ENCODE results near the gene TUBG2.

Gene TUBG2

GRCh38 chr17:42677921-42678781 is 19.1 kb downstream of the TUBG2 start:
- Histone ChIP-seq H3K79me2 (ENCODE audit: control insufficient read depth, insufficient read depth, low read length, unreplicated experiment) (peaks cover 27% of the 10 kb centered on the region), H3K36me3 (ENCODE audit: insufficient read depth, low read length) (peaks cover 2% of the 10 kb centered on the region; the same call in 1 of the 2 replicates), H2AFZ (ENCODE audit: low read length, unreplicated experiment) (peak overlapping the region; percentile 84), H3K4me1 (ENCODE audit: control insufficient read depth, insufficient read depth, low read length, unreplicated experiment) (peaks cover 46% of the 10 kb centered on the region), H3K4me3 (ENCODE audit: low read depth, low read length) (peak overlapping the region; percentile 73), H3K27me3 (ENCODE audit: insufficient read depth, low read length) (no peaks in the 10 kb centered on the region), H3K27ac (ENCODE audit: low read depth, low read length) (peak overlapping the region; percentile 91)

GRCh38 chr17:42678951-42679491 is 19.9 kb downstream of the TUBG2 start:
- peak overlapping the region; percentile 91 for H3K27ac ChIP-seq (ENCODE audit: low read depth, low read length)
- H3K27me3 ChIP-seq (ENCODE audit: insufficient read depth, low read length), result no peaks in the 10 kb centered on the region
- no peaks in the 10 kb centered on the region for H3K36me3 ChIP-seq (ENCODE audit: insufficient read depth, low read length)
- peak overlapping the region; percentile 73 for H3K4me3 ChIP-seq (ENCODE audit: low read depth, low read length)
- peaks cover 48% of the 10 kb centered on the region for H3K4me1 ChIP-seq (ENCODE audit: control insufficient read depth, insufficient read depth, low read length, unreplicated experiment)
- peaks cover 30% of the 10 kb centered on the region for H3K79me2 ChIP-seq (ENCODE audit: control insufficient read depth, insufficient read depth, low read length, unreplicated experiment)
- H2AFZ ChIP-seq (ENCODE audit: low read length, unreplicated experiment), result peak overlapping the region; percentile 74

- peaks cover 28% of the 10 kb centered on the region for H3K79me2 ChIP-seq (ENCODE audit: control insufficient read depth, insufficient read depth, low read length, unreplicated experiment)
- H3K27ac ChIP-seq (ENCODE audit: low read depth, low read length), result peak overlapping the region; percentile 91
These were observed 20.6 kb downstream of the TUBG2 start for GRCh38 chr17:42679492-42680330.

GRCh38 chr17:42680331-42680808 is 21.3 kb downstream of the TUBG2 start:
- Histone ChIP-seq H2AFZ (ENCODE audit: low read length, unreplicated experiment) (peak overlapping the region; percentile 74), H3K27me3 (ENCODE audit: insufficient read depth, low read length) (no peaks in the 10 kb centered on the region), H3K4me1 (ENCODE audit: control insufficient read depth, insufficient read depth, low read length, unreplicated experiment) (peaks cover 37% of the 10 kb centered on the region), H3K79me2 (ENCODE audit: control insufficient read depth, insufficient read depth, low read length, unreplicated experiment) (peaks cover 22% of the 10 kb centered on the region), H3K27ac (ENCODE audit: low read depth, low read length) (peak overlapping the region; percentile 91), H3K36me3 (ENCODE audit: insufficient read depth, low read length) (peaks cover under 1% of the 10 kb centered on the region; the same call in 1 of the 2 replicates), H3K4me3 (ENCODE audit: low read depth, low read length) (peak overlapping the region; percentile 73)

More at GRCh38 chr17:42679492-42680330, 20.6 kb downstream of the TUBG2 start:
- Histone ChIP-seq H3K36me3 (ENCODE audit: insufficient read depth, low read length) (no peaks in the 10 kb centered on the region), H2AFZ (ENCODE audit: low read length, unreplicated experiment) (peak overlapping the region; percentile 74), H3K4me3 (ENCODE audit: low read depth, low read length) (peak overlapping the region; percentile 73), H3K4me1 (ENCODE audit: control insufficient read depth, insufficient read depth, low read length, unreplicated experiment) (peaks cover 42% of the 10 kb centered on the region), H3K27me3 (ENCODE audit: insufficient read depth, low read length) (no peaks in the 10 kb centered on the region)

- Histone ChIP-seq H3K27ac (ENCODE audit: low read depth, low read length) (peak within 1 kb of the TSS; percentile 45), H3K36me3 (ENCODE audit: insufficient read depth, low read length) (peaks cover 8% of the 10 kb centered on the region), H3K4me3 (ENCODE audit: low read depth, low read length) (peak within 1 kb of the TSS; percentile 89), H3K27me3 (ENCODE audit: insufficient read depth, low read length) (no peaks in the 10 kb centered on the region), H2AFZ (ENCODE audit: low read length, unreplicated experiment) (peak within 1 kb of the TSS; percentile 16), H3K79me2 (ENCODE audit: control insufficient read depth, insufficient read depth, low read length, unreplicated experiment) (peaks cover 8% of the 10 kb centered on the region), H3K4me1 (ENCODE audit: control insufficient read depth, insufficient read depth, low read length, unreplicated experiment) (peaks cover 37% of the 10 kb centered on the region)
These were observed 23.1 kb downstream of the TUBG2 start, which contains the start of gene CNTNAP1 for GRCh38 chr17:42681976-42682721. Gene CNTNAP1, plus strand, starts transcription at chr17:42682531. Its CDS starts 299 bp downstream, at chr17:42682830.

- H3K27me3 ChIP-seq (ENCODE audit: insufficient read depth, low read length), result no peaks in the 10 kb centered on the region
- peaks cover 8% of the 10 kb centered on the region for H3K79me2 ChIP-seq (ENCODE audit: control insufficient read depth, insufficient read depth, low read length, unreplicated experiment)
- peaks cover 8% of the 10 kb centered on the region for H3K36me3 ChIP-seq (ENCODE audit: insufficient read depth, low read length)
- H3K4me3 ChIP-seq (ENCODE audit: low read depth, low read length), result peak overlapping the region; percentile 89
- peaks cover 30% of the 10 kb centered on the region for H3K4me1 ChIP-seq (ENCODE audit: control insufficient read depth, insufficient read depth, low read length, unreplicated experiment)
- peak overlapping the region; percentile 45; the same call in 1 of the 2 replicates for H3K27ac ChIP-seq (ENCODE audit: low read depth, low read length)
- peak overlapping the region; percentile 16 for H2AFZ ChIP-seq (ENCODE audit: low read length, unreplicated experiment)
These were observed 23.8 kb downstream of the TUBG2 start for GRCh38 chr17:42682722-42683403.

GRCh38 chr17:42683407-42684034 is 24.4 kb downstream of the TUBG2 start:
- H3K27ac ChIP-seq (ENCODE audit: low read depth, low read length), result no peak overlapping the region
- H2AFZ ChIP-seq (ENCODE audit: low read length, unreplicated experiment), result no peak overlapping the region
- H3K4me3 ChIP-seq (ENCODE audit: low read depth, low read length), result peak overlapping the region; percentile 89
- H3K27me3 ChIP-seq (ENCODE audit: insufficient read depth, low read length), result no peaks in the 10 kb centered on the region
- H3K4me1 ChIP-seq (ENCODE audit: control insufficient read depth, insufficient read depth, low read length, unreplicated experiment), result peaks cover 29% of the 10 kb centered on the region
- peaks cover 8% of the 10 kb centered on the region for H3K36me3 ChIP-seq (ENCODE audit: insufficient read depth, low read length)
- peaks cover 8% of the 10 kb centered on the region for H3K79me2 ChIP-seq (ENCODE audit: control insufficient read depth, insufficient read depth, low read length, unreplicated experiment)

- peaks cover 27% of the 10 kb centered on the region for H3K4me1 ChIP-seq (ENCODE audit: control insufficient read depth, insufficient read depth, low read length, unreplicated experiment)
These were observed 26.0 kb downstream of the TUBG2 start for GRCh38 chr17:42684929-42685556.

GRCh38 chr17:42685831-42686230 is 26.7 kb downstream of the TUBG2 start:
- Histone ChIP-seq H3K36me3 (ENCODE audit: insufficient read depth, low read length) (peaks cover 8% of the 10 kb centered on the region), H3K79me2 (ENCODE audit: control insufficient read depth, insufficient read depth, low read length, unreplicated experiment) (peaks cover 8% of the 10 kb centered on the region), H3K27me3 (ENCODE audit: insufficient read depth, low read length) (no peaks in the 10 kb centered on the region), H3K4me1 (ENCODE audit: control insufficient read depth, insufficient read depth, low read length, unreplicated experiment) (peaks cover 20% of the 10 kb centered on the region), H2AFZ (ENCODE audit: low read length, unreplicated experiment) (no peak overlapping the region), H3K27ac (ENCODE audit: low read depth, low read length) (no peak overlapping the region), H3K4me3 (ENCODE audit: low read depth, low read length) (no peak overlapping the region)

More at GRCh38 chr17:42684929-42685556, 26.0 kb downstream of the TUBG2 start:
- Histone ChIP-seq H3K27ac (ENCODE audit: low read depth, low read length) (no peak overlapping the region), H2AFZ (ENCODE audit: low read length, unreplicated experiment) (no peak overlapping the region), H3K36me3 (ENCODE audit: insufficient read depth, low read length) (peaks cover 8% of the 10 kb centered on the region), H3K4me3 (ENCODE audit: low read depth, low read length) (no peak overlapping the region), H3K27me3 (ENCODE audit: insufficient read depth, low read length) (no peaks in the 10 kb centered on the region), H3K79me2 (ENCODE audit: control insufficient read depth, insufficient read depth, low read length, unreplicated experiment) (peaks cover 8% of the 10 kb centered on the region)

Data from ACC112 (cell line).